HG03460 (cell line): ENCODE data around the gene UBE2E1.
A peak's percentile ranks its signal among the peaks of the same experiment; 100 is the strongest.
"Not testable (repeated sequence)": the region's sequence is repeated elsewhere in the genome, so short reads cannot be mapped to it uniquely, and the experiment has no call there.

Experiments
- ATAC-seq: cut with Tn5 transposase; IDR thresholded peaks from one replicate; pipeline ENCODE4 v1.9.1; 2021; ENCODE audit not compliant: unreplicated experiment

The UBE2E1 gene

GRCh38 chr3:23840521-23840920 is 34.8 kb downstream of the UBE2E1 start:
- ATAC-seq: no peak

DNA sequence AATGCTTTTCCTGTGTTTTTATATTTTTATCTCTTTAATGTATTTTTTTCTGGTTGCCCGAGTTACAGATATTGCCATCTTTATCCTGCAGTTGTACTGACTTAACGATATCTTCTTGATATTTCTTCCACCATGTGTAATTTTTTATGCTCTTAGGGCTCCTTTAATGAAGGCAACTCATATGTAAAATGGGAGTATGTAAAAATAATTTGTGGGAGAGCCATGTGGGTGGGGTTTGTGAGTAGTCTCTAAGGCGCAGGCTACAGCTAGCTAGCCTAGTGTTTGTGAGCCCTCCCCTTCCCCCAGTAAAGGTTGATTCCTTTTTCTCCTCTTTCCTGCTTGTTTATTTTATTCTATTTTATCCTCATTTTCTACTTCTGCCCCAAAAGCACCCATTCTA is 38.1 kb downstream of the UBE2E1 start:
- ATAC-seq: no peak

DNA sequence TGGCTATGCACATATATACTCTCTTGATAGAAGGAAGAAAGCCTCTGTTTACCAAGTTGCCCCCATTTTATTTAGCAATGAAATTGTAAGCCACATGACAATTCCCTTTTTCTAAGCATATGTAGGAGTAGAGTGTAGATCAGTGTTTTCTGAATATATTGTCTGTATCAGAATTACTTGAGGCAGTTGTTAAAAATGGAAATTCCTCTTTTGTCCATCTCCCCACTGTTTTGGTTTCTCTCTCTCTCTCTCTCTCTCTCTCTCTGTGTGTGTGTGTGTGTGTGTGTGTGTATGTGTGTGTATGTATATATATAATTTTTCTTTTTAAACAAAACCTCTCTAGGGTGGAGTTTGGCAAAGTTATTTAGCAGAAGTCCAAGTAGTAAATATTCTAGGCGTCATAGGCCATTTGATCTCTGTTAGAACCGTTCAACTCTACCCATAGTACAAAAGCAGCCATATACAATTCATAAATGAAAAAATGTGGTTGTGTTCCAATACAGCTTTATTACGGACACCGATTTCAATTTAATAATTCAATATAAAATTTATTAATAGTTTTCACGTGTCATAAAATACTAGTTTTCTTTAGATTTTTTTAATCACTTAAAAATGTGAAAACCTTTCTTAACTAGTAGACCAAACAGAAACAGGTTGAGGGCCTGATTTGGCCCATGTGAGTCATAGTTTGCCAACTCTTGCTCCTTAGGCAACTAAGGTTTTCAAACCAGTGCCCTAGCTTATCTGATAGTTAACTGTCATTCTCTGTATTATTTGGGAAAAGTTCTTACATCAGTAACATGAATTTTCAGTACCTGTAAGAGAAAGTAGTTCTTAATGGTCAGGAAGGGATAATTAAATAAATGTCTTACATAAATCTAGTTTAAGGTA is 39.8 kb downstream of the UBE2E1 start:
- no peak for ATAC-seq

- ATAC-seq: not testable (repeated sequence)
These were observed 43.7 kb downstream of the UBE2E1 start for GRCh38 chr3:23849462-23849861.

DNA sequence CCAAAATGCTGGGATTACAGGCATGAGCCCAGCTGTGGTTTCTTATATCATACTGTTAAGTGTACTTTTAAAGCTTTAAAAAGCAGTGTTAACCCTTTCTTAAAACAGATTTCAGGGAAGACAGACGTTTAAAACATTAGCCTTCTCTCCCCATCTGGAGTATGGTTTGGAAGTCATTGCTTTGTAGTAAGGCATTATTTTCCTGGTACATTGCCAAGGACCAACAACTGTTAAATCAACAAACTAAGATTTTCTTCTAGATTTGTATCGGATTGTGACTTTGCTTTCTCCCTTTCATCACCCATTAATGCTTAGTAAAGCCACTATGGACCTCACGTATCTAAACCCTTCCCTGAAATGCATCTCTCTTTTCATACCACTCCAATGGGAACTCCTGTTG is 50.5 kb downstream of the UBE2E1 start:
- no peak for ATAC-seq

DNA sequence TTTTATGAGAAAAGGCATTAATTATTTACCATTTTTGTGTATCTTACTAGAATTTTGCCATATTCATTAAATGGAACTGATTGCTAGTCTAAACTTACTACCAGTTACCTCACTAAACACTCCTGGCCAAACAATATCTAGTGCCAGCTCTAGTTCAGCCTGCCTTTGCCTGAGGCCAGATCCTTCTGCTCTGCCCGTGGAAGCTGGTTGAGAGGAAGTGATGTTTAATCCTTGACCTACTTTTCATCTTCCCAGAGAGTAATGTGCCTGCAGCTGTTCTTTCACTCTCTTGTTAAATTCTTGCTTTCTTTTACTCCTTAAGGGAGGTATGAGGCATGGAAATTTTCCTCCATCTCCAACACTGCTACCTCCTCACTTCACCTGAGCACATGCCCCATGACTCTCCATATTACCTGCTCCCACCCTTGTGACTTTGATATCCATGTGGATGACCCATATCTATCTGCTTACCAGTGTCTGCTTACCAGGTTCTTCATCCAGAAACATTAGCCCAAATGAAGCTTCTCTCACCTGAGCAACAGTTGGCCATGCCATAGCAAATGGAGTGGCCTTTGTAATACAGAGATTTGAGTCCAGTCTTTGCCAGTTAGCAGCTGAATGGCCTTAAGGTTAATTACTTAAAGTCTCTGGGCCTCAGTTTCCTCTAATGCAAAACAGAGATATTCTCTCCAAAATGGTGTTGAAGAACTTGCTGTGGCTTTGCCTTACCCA is 53.4 kb downstream of the UBE2E1 start:
- no peak for ATAC-seq

- no peak for ATAC-seq
These were observed 54.2 kb downstream of the UBE2E1 start for GRCh38 chr3:23859839-23860382.

- no peak for ATAC-seq
These were observed 55.9 kb downstream of the UBE2E1 start for GRCh38 chr3:23861689-23862088.

- ATAC-seq: no peak
These were observed 57.3 kb downstream of the UBE2E1 start for GRCh38 chr3:23863060-23863459.

DNA sequence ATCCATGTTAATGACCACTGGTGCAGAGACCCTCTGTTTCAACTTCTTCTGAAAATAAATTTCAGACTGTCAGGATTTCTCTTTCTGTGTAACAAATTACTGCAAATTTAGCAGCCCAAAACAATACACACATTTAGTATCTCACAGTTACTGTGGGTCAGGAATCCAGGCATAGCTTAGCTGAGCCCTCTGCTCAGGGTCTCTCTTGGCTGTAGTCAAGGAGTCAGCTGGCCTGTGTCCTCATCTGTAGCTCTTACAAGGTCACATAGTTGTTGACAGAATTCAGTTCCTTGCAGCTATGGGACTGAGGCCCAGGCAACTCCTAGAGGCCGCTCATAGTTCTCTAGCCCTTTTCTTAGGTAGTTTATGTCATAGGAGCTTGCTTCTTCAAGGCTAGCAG is 59.2 kb downstream of the UBE2E1 start:
- no peak for ATAC-seq

- ATAC-seq: peak; percentile 83
These were observed 60.0 kb downstream of the UBE2E1 start for GRCh38 chr3:23865595-23866396.

DNA sequence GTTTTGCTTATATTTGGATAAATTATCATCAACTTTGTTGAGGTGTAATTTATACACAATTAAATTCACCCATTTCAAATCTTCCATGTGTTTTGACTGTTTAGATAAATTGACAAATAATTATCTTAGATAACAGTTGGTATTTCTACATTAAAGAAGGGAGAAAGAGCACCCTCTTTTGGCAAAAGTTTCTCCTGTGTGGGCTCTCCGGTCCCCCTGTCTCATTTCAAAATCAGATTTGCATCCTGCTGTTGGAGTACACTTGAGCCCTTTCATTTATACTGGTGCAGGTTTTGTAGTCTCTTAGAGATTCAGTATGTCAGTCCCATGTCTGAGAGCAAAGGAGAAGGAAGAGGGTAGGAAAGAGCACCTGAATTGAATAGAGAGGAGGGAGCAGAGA is 61.6 kb downstream of the UBE2E1 start:
- no peak for ATAC-seq

DNA sequence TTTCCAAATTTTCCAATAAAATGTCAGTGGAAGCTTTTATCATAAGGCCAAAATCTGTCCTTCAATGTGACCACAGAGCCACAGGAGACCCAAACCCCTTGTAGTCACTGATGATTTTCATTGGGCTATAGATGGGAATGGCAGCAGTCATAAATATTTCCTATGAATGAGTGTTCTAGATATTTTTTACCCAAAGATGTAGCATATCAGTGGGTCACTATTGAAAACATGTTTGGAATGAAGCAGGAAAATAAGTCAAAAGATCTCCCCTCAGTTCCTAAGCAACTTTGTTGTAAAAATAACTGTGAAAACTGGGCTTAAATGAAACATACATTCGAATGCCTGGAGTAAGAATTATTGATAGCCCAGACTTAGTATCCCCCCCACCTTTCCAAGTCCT is 62.1 kb downstream of the UBE2E1 start:
- no peak for ATAC-seq

DNA sequence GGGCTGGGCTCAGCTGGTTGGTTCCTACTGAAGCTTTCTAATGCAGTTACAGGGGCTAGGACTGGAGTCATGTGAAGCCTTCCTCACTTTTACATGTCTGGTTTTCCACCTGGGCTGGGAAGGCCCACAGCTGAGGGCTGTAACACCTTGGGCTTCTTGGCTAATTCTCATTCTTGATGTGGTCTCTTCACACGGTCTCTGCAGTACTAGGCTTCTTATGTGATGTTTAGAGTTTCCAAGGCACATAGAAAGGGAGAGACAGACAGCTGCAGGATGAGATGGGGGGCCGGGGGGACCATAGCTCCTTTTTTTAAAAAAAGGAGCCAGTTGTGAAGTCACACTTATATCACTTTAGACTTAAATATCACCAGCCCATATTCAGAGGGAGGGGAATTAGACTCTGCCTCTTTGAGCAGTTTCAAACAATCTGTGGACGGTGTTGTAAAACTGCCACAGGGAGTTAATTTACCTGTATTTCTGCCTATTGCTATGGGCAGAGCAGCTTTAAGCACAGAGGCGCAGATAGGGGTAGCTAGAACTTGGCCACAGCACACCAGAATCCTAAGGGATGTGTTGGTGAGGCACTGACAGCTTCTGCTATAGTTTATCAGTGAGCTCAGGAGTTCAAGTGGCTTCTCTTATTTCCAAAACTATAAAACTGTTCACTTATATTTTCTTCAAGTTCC is 64.4 kb downstream of the UBE2E1 start:
- ATAC-seq: no peak

DNA sequence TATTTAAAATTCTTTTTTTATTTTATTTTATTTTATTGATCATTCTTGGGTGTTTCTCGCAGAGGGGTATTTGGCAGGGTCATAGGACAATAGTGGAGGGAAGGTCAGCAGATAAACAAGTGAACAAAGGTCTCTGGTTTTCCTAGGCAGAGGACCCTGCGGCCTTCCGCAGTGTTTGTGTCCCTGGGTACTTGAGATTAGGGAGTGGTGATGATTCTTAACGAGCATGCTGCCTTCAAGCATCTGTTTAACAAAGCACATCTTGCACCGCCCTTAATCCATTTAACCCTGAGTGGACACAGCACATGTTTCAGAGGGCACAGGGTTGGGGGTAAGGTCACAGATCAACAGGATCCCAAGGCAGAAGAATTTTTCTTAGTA is 64.9 kb downstream of the UBE2E1 start:
- not testable (repeated sequence) for ATAC-seq

DNA sequence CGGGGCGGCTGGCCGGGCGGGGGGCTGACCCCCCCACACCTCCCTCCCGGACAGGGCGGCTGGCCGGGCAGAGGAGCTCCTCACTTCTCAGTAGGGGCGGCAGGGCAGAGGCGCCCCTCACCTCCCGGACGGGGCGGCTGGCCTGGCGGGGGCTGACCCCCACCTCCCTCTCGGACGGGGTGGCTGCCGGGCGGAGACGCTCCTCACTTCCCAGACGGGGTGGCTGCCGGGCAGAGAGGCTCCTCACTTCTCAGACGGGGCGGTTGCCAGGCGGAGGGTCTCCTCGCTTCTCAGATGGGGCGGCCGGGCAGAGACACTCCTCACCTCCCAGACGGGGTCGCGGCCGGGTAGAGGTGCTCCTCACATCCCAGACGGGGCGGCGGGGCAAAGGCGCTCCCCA is 65.6 kb downstream of the UBE2E1 start:
- not testable (repeated sequence) for ATAC-seq

DNA sequence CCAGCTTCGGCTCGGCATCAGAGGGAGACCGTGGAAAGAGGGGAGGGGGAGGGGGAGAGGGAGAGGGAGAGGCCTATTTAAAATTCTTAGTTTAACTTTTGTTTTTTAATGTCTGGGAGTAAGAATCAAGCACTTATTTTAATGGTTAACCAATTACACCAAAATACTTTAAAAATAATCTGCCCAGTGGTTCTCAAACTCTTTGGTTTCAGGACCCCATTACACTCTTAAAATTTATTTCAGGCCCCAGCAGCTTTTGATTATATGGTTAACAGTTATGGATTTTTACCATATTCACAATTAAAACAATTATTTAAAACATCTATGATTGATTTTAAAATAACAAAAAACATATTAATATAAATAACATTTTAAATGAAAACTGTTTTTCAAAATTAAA is 66.6 kb downstream of the UBE2E1 start:
- no peak for ATAC-seq

DNA sequence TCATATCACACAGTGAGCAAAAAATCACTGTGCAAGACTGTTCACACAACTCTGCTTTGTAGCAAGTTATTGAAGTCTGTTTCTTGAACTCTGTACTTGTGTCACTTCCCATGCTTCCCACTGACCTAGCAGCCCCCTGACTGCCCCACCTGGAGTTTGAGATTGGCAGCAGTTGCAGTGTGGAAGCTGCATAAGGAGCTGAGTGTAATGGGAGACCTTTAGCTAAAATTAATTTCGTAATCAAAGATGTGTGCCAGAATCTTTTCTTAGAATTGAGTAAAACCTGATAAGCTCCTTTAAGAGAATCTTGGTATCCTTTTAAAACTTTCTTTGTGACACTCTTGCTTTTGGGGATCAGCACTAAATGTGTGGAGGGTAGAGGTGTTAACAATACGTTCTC is 68.2 kb downstream of the UBE2E1 start:
- no peak for ATAC-seq

GRCh38 chr3:23874359-23875112 is 68.8 kb downstream of the UBE2E1 start:
- ATAC-seq: no peak
